K562 (cell line): ENCODE results near the gene TGM5. TPM values are rescaled to one million over a fixed set of nuclear protein-coding genes. Genes with fewer than 3 reads are reported as not detected.

Experiments used
- GABPB1 ChIP-seq: sonication (generic); formaldehyde crosslinking; IDR thresholded peaks from 2 replicates; pipeline ENCODE4 v1.8.0; 2022; ENCODE audit warnings: mild to moderate bottlenecking, missing genetic modification reagents
- SPI1 ChIP-seq: IDR thresholded peaks from 2 replicates; pipeline ENCODE4 v1.6.1; 2011; ENCODE audit warnings: low read depth, low read length, control low read depth, borderline replicate concordance
- polyA plus RNA-seq, 8 experiments: library from polyadenylated mRNA; depleted of rRNA in 4 of 8; stranded (reverse) in 5 of 8; unstranded in 3 of 8; fragments of >200 nt; fragmentation: Nextera tagmentation in 2 of 8; fragmentation: Illumina TruSeq in 1 of 8; extraction: Ambion mirVana in 2 of 8; extraction: Trizol in 1 of 8; gene quantifications; 2 replicates each; pipeline versions ENCODE4 v1.2.1 to v1.2.3, GENCODE V29; 2011 to 2014; ENCODE audit warnings: inconsistent platforms in 1 of 8, missing spikeins in 1 of 8
- total RNA-seq, 7 experiments: library from RNA; depleted of rRNA in 6 of 7; stranded (reverse); fragments of >200 nt in 6 of 7; fragmentation: Illumina TruSeq in 2 of 7; extraction: Trizol in 2 of 7; gene quantifications; 2 replicates each; pipeline versions ENCODE4 v1.2.1 to v1.2.3, GENCODE V29; 2011 to 2021; ENCODE audit warnings: low replicate concordance in 1 of 7
- TF ChIP-seq, protein P1 (sequence below): fragments of 450-650 bp; IDR thresholded peaks from 2 replicates; pipeline ENCODE4 v1.6.1; 2018; ENCODE audit not compliant: partially characterized antibody

The TGM5 gene
- total and polyA plus RNA-seq, 9 of the 15 experiments (the other 6 are each of a cell fraction or from before 2014, with no cell fraction given) = 0.03 to 0.10 (median 0.07) TPM; not detected in 6

DNA sequence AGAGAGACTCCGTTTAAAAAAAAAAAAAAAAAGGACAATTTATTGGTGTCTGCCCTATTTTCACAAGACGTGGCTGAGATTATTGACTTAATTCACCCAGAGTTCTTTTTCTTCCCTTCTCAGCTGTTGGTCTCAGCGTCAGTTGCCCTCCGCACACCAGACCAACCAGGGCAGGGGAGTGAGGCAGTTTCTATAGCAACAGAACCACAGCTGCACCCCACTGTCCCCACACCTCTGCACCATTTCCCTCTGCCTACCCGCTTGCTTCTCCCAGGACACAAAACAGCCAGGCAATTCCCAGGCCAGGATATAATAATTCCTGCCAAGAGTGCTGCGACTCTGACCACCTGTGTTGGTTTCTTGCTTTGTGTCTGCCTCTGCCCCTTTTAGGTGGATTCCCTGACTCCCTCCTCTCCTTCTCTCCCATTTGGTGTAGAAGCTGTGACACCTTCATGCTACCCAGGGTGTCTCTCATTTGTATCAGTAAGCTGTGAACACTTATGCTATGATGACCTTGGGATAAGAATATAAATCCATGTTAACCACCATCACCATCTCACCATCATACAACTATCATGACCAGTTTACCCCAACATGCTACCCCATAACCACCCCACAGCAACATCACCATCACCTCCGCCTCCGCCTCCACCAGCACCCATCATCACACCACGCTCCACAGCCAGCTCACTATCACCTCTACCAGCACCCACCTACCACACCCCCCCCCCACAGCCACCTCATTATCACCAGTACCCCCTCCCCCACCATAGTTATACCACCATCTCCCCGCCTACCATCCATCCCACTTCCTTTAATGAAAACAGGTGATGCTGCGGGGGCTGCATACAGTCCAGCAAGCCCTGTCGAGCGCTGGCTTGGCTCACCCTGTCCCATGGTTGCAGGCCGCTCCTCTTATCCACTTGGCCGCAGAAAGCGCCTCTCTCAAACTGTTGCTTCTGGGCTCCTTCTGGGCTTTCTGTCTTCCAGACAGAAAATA, 46.5 kb downstream of the TGM5 start (continued):
- TF ChIP-seq, protein P1, sequence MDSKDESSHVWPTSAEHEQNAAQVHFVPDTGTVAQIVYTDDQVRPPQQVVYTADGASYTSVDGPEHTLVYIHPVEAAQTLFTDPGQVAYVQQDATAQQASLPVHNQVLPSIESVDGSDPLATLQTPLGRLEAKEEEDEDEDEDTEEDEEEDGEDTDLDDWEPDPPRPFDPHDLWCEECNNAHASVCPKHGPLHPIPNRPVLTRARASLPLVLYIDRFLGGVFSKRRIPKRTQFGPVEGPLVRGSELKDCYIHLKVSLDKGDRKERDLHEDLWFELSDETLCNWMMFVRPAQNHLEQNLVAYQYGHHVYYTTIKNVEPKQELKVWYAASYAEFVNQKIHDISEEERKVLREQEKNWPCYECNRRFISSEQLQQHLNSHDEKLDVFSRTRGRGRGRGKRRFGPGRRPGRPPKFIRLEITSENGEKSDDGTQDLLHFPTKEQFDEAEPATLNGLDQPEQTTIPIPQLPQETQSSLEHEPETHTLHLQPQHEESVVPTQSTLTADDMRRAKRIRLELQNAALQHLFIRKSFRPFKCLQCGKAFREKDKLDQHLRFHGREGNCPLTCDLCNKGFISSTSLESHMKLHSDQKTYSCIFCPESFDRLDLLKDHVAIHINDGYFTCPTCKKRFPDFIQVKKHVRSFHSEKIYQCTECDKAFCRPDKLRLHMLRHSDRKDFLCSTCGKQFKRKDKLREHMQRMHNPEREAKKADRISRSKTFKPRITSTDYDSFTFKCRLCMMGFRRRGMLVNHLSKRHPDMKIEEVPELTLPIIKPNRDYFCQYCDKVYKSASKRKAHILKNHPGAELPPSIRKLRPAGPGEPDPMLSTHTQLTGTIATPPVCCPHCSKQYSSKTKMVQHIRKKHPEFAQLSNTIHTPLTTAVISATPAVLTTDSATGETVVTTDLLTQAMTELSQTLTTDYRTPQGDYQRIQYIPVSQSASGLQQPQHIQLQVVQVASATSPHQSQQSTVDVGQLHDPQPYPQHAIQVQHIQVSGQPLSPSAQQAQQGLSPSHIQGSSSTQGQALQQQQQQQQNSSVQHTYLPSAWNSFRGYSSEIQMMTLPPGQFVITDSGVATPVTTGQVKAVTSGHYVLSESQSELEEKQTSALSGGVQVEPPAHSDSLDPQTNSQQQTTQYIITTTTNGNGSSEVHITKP = no peak
- TF ChIP-seq GABPB1 (CRISPR knock-in tag) (no peak), SPI1 (peak; percentile 23; the same call in 1 of the 2 replicates)
